ENCODE results near the gene INTS11. TPM values are rescaled to one million over a fixed set of nuclear protein-coding genes. Genes with fewer than 3 reads are reported as not detected.

Gene INTS11
- total RNA-seq, 3 donors from 2014 or later (not counting 1 experiment from before 2014, with no cell fraction given) = 150 to 189 (median 181) TPM

DNA sequence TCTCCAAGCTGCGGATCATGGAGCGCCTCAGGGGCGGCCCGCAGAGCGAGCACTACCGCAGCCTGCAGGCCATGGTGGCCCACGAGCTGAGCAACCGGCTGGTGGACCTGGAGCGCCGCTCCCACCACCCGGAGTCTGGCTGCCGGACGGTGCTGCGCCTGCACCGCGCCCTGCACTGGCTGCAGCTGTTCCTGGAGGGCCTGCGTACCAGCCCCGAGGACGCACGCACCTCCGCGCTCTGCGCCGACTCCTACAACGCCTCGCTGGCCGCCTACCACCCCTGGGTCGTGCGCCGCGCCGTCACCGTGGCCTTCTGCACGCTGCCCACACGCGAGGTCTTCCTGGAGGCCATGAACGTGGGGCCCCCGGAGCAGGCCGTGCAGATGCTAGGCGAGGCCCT lies 2.8 kb upstream of the INTS11 start:
- Histone ChIP-seq H3K27me3 (ENCODE audit: control insufficient read depth, insufficient read depth, low read length) (no peaks in the 10 kb centered on the region), H3K36me3 (ENCODE audit: control insufficient read depth, insufficient read depth, low read length) (peaks cover 3% of the 10 kb centered on the region), H3K9me3 (ENCODE audit: control insufficient read depth, insufficient read depth, low read length) (no peaks in the 10 kb centered on the region), H3K4me1 (ENCODE audit: control insufficient read depth, insufficient read depth, low read length) (peaks cover 28% of the 10 kb centered on the region), H3K27ac (ENCODE audit: low read length) (no peak overlapping the region), H3K4me3 (ENCODE audit: low read length) (no peak overlapping the region)
- DNase-seq (no peak), ATAC-seq (no peak)
- intact Hi-C loops (cut with micrococcal nuclease) = no loop called here
- Mint-ChIP-seq H3K36me3 (no peaks in the 10 kb centered on the region), H3K27ac (no peak overlapping the region), H3K4me1 (peaks cover 16 to 26% of the 10 kb centered on the region in 2 donors), H3K27me3 (ENCODE audit: low read depth in 2 of 2) (no peaks in the 10 kb centered on the region), H3K4me3 (peak overlapping the region; percentile 59), H3K9me3 (no peaks in the 10 kb centered on the region)
- TF ChIP-seq, protein P1, sequence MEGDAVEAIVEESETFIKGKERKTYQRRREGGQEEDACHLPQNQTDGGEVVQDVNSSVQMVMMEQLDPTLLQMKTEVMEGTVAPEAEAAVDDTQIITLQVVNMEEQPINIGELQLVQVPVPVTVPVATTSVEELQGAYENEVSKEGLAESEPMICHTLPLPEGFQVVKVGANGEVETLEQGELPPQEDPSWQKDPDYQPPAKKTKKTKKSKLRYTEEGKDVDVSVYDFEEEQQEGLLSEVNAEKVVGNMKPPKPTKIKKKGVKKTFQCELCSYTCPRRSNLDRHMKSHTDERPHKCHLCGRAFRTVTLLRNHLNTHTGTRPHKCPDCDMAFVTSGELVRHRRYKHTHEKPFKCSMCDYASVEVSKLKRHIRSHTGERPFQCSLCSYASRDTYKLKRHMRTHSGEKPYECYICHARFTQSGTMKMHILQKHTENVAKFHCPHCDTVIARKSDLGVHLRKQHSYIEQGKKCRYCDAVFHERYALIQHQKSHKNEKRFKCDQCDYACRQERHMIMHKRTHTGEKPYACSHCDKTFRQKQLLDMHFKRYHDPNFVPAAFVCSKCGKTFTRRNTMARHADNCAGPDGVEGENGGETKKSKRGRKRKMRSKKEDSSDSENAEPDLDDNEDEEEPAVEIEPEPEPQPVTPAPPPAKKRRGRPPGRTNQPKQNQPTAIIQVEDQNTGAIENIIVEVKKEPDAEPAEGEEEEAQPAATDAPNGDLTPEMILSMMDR (IDR thresholded peaks at IDR 0.05) = no peak
- WGBS (ENCODE audit: insufficient coverage) = 94% methylated on average over 40 of the region's 40 CpGs

DNA sequence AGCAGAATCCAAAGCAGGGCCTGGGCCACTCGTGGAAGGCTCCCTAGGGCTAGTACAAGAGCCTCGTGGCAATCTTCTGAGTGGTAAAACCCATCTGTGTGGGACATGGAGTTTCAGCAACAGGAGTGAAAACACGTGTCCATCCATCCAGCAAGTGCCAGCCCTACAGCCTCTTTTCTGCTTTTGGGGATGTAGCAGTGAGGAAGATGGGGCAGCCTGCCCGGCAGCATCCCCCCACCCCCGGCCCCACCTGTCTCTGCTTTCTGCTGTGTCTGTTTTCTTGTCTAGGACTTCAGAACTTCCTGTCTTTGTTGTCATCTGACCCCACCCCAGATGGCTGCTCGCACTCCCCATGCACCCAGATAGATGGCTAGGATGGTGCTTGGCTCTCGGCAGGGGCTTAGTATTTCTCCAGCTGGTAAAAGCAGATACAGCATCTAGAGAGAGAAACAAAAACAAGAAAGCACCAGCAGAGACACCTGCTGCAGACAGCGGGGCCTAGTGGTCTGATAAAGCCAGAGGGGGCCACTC lies 1.7 kb upstream of the INTS11 start:
- no peaks in the 10 kb centered on the region for H3K9me3 Mint-ChIP-seq
- H3K4me3 ChIP-seq (ENCODE audit: low read length) = no peak overlapping the region
- no peak overlapping the region for H3K27ac Mint-ChIP-seq
- no peak for ATAC-seq
- H3K4me3 Mint-ChIP-seq = peak overlapping the region; percentile 76
- TF ChIP-seq, protein P1 (IDR thresholded peaks at IDR 0.05) = no peak
- intact Hi-C loops (cut with micrococcal nuclease) = no loop called here
- H3K4me1 ChIP-seq (ENCODE audit: control insufficient read depth, insufficient read depth, low read length) = peaks cover 37% of the 10 kb centered on the region
- DNase-seq = no peak
- no peak overlapping the region for H3K27ac ChIP-seq (ENCODE audit: low read length)
- no peaks in the 10 kb centered on the region for H3K27me3 Mint-ChIP-seq (ENCODE audit: low read depth in 2 of 2)
- no peaks in the 10 kb centered on the region for H3K9me3 ChIP-seq (ENCODE audit: control insufficient read depth, insufficient read depth, low read length)
- H3K36me3 ChIP-seq (ENCODE audit: control insufficient read depth, insufficient read depth, low read length) = peaks cover 3% of the 10 kb centered on the region
- H3K27me3 ChIP-seq (ENCODE audit: control insufficient read depth, insufficient read depth, low read length) = no peaks in the 10 kb centered on the region
- WGBS (ENCODE audit: insufficient coverage) = 73% methylated on average over 8 of the region's 8 CpGs
- H3K36me3 Mint-ChIP-seq = no peaks in the 10 kb centered on the region
- peaks cover 20 to 30% of the 10 kb centered on the region in 2 donors for H3K4me1 Mint-ChIP-seq

DNA sequence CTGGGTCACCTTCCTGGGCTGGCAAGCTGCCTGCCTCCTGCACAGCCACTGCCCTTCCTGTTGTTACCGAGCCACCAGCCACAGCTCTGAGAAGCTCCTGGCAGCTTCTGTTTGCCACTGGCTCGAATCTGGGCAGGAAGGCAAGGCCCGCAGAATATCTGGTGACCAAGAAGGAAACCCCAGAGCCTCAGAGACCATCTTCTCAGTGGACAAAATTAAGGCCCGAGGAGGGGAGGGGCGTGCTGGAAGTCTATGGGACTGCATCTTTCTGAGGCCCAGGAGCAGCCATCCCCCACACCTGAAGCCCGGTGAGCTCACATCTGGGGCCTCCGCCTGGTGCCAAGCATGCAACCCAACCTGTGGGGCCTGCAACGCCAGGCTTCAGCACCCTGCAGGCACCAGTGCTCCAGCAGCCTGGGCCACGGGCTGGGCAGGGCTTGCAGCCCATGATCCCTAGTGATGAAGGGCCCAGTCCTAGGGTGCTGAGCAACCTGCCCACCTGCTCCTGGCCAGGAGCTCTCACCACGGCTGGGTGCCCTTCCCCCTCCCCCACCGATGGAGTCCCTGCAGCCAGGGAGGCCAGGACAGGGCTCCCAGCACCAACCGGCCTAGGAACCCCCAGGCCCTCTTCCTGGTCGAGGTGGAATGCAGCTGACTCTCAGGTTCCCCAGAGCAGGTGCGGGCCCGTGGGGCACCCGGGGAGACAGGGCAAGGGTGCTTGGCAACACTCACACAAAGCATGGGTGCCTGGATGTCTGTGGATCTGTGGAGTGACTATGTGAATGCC lies 1.0 kb upstream of the INTS11 start:
- Histone ChIP-seq H3K9me3 (ENCODE audit: control insufficient read depth, insufficient read depth, low read length) (no peaks in the 10 kb centered on the region), H3K36me3 (ENCODE audit: control insufficient read depth, insufficient read depth, low read length) (peaks cover 7% of the 10 kb centered on the region), H3K4me3 (ENCODE audit: low read length) (peak overlapping the region; percentile 64), H3K4me1 (ENCODE audit: control insufficient read depth, insufficient read depth, low read length) (peaks cover 37% of the 10 kb centered on the region), H3K27ac (ENCODE audit: low read length) (peak overlapping the region; percentile 48), H3K27me3 (ENCODE audit: control insufficient read depth, insufficient read depth, low read length) (no peaks in the 10 kb centered on the region)
- ATAC-seq = no peak
- DNase-seq = no peak
- H3K27me3 Mint-ChIP-seq (ENCODE audit: low read depth in 2 of 2) = no peaks in the 10 kb centered on the region
- 48% methylated on average over 16 of the region's 16 CpGs for WGBS (ENCODE audit: insufficient coverage)
- H3K4me1 Mint-ChIP-seq = peaks cover 20 to 30% of the 10 kb centered on the region in 2 donors
- H3K27ac Mint-ChIP-seq = peak overlapping the region in 1 of 2 donors; percentile 40
- intact Hi-C loops (cut with micrococcal nuclease) = no loop called here
- peak overlapping the region; percentile 76 for H3K4me3 Mint-ChIP-seq
- TF ChIP-seq, protein P1 (IDR thresholded peaks at IDR 0.05) = no peak
- no peaks in the 10 kb centered on the region for H3K9me3 Mint-ChIP-seq
- no peaks in the 10 kb centered on the region for H3K36me3 Mint-ChIP-seq
